ENCODE data around the gene FZD7. TPM values are rescaled to one million over a fixed set of nuclear protein-coding genes. Genes with fewer than 3 reads are reported as not detected.

FZD7 gene
- total RNA-seq, 1 donor from 2014 or later, result 79.4 TPM

- no peak for DNase-seq (ENCODE audit: low spot score)
- Histone ChIP-seq H4K20me1 (ENCODE audit: low read depth) (no peaks in the 10 kb centered on the region), H3K4me3 (no peak overlapping the region), H3K9me3 (ENCODE audit: low read depth) (no peaks in the 10 kb centered on the region), H3K79me2 (ENCODE audit: low read depth) (no peaks in the 10 kb centered on the region), H3F3A (ENCODE audit: low read depth) (peaks cover 27% of the 10 kb centered on the region), H2AFZ (replicated peaks) (no peak overlapping the region), H3K4me1 (peaks cover 39% of the 10 kb centered on the region), H3K9ac (no peak overlapping the region), H3K27me3 (no peaks in the 10 kb centered on the region), H3K27ac (no peak overlapping the region), H3K36me3 (no peaks in the 10 kb centered on the region), H3K4me2 (no peak overlapping the region)
- H3K27me3 Mint-ChIP-seq (ENCODE audit: insufficient read depth, low read depth), result peaks cover 8% of the 10 kb centered on the region
- no peaks in the 10 kb centered on the region for H3K36me3 Mint-ChIP-seq
- H3K9me3 Mint-ChIP-seq, result no peaks in the 10 kb centered on the region
- TF ChIP-seq EZH2 (IDR thresholded peaks at IDR 0.05) (no peak), CTCF (IDR thresholded peaks at IDR 0.05) (no peak), EZH2phosphoT487 (IDR thresholded peaks at IDR 0.05) (no peak)
- H3K4me3 Mint-ChIP-seq, result no peak overlapping the region
- H3K27ac Mint-ChIP-seq, result no peak overlapping the region
- H3K4me1 Mint-ChIP-seq, result peaks cover 35% of the 10 kb centered on the region
These were observed 40.7 kb upstream of the FZD7 start for GRCh38 chr2:201992960-201993359.

GRCh38 chr2:201994973-201995638 lies 38.5 kb upstream of the FZD7 start:
- Mint-ChIP-seq H3K4me3 (no peak overlapping the region), H3K27ac (no peak overlapping the region), H3K36me3 (no peaks in the 10 kb centered on the region), H3K4me1 (peaks cover 28% of the 10 kb centered on the region), H3K27me3 (ENCODE audit: insufficient read depth, low read depth) (peaks cover 8% of the 10 kb centered on the region), H3K9me3 (no peaks in the 10 kb centered on the region)
- Histone ChIP-seq H3K9me3 (ENCODE audit: low read depth) (no peaks in the 10 kb centered on the region), H3F3A (ENCODE audit: low read depth) (peaks cover 26% of the 10 kb centered on the region), H3K79me2 (ENCODE audit: low read depth) (no peaks in the 10 kb centered on the region), H3K27ac (no peak overlapping the region), H3K9ac (no peak overlapping the region), H3K4me2 (peak overlapping the region; percentile 72), H3K4me3 (no peak overlapping the region), H3K36me3 (no peaks in the 10 kb centered on the region), H3K27me3 (no peaks in the 10 kb centered on the region), H2AFZ (replicated peaks) (no peak overlapping the region), H3K4me1 (peaks cover 32% of the 10 kb centered on the region), H4K20me1 (ENCODE audit: low read depth) (no peaks in the 10 kb centered on the region)
- TF ChIP-seq EZH2phosphoT487 (IDR thresholded peaks at IDR 0.05) (no peak), CTCF (IDR thresholded peaks at IDR 0.05) (no peak), EZH2 (IDR thresholded peaks at IDR 0.05) (no peak)
- no peak for DNase-seq (ENCODE audit: low spot score)

GRCh38 chr2:201996006-201996405 lies 37.6 kb upstream of the FZD7 start:
- H2AFZ ChIP-seq (replicated peaks), result peak overlapping the region; percentile 73
- H3K27me3 Mint-ChIP-seq (ENCODE audit: insufficient read depth, low read depth), result peaks cover 8% of the 10 kb centered on the region
- peaks cover 29% of the 10 kb centered on the region for H3F3A ChIP-seq (ENCODE audit: low read depth)
- no peaks in the 10 kb centered on the region for H3K27me3 ChIP-seq
- no peaks in the 10 kb centered on the region for H3K9me3 Mint-ChIP-seq
- no peaks in the 10 kb centered on the region for H3K79me2 ChIP-seq (ENCODE audit: low read depth)
- peak overlapping the region; percentile 48 for H3K27ac Mint-ChIP-seq
- peaks cover 32% of the 10 kb centered on the region for H3K4me1 ChIP-seq
- no peaks in the 10 kb centered on the region for H4K20me1 ChIP-seq (ENCODE audit: low read depth)
- no peak overlapping the region for H3K27ac ChIP-seq
- no peak overlapping the region for H3K9ac ChIP-seq
- peak overlapping the region; percentile 72 for H3K4me2 ChIP-seq
- no peak overlapping the region for H3K4me3 Mint-ChIP-seq
- DNase-seq (ENCODE audit: low spot score), result peak; percentile 79
- no peaks in the 10 kb centered on the region for H3K9me3 ChIP-seq (ENCODE audit: low read depth)
- no peaks in the 10 kb centered on the region for H3K36me3 ChIP-seq
- no peaks in the 10 kb centered on the region for H3K36me3 Mint-ChIP-seq
- H3K4me1 Mint-ChIP-seq, result peaks cover 28% of the 10 kb centered on the region
- TF ChIP-seq CTCF (IDR thresholded peaks at IDR 0.05) (no peak), EZH2 (IDR thresholded peaks at IDR 0.05) (no peak), EZH2phosphoT487 (IDR thresholded peaks at IDR 0.05) (no peak)
- peak overlapping the region; percentile 14 for H3K4me3 ChIP-seq

Measured in neural progenitor cell (in vitro differentiated cells).